ENCODE results near the gene VPS18.

VPS18 gene

GRCh38 chr15:40850576-40851112 lies 43.6 kb upstream of the VPS18 start:
- no peak for DNase-seq (ENCODE audit: low spot score)
- TF ChIP-seq CTCF (IDR thresholded peaks at IDR 0.05; ENCODE audit: extremely low read depth, missing control alignments): no peak

- no peak for DNase-seq (ENCODE audit: low spot score)
- TF ChIP-seq CTCF (IDR thresholded peaks at IDR 0.05; ENCODE audit: extremely low read depth, missing control alignments): no peak
These were observed 41.7 kb upstream of the VPS18 start for GRCh38 chr15:40852529-40852928.

GRCh38 chr15:40853241-40853890 lies 40.9 kb upstream of the VPS18 start:
- DNase-seq (ENCODE audit: low spot score): no peak
- no peak for TF ChIP-seq CTCF (IDR thresholded peaks at IDR 0.05; ENCODE audit: extremely low read depth, missing control alignments)

- DNase-seq (ENCODE audit: low spot score): no peak
- no peak for TF ChIP-seq CTCF (IDR thresholded peaks at IDR 0.05; ENCODE audit: extremely low read depth, missing control alignments)
These were observed 40.1 kb upstream of the VPS18 start for GRCh38 chr15:40854161-40854560.

- DNase-seq (ENCODE audit: low spot score): no peak
- no peak for TF ChIP-seq CTCF (IDR thresholded peaks at IDR 0.05; ENCODE audit: extremely low read depth, missing control alignments)
These were observed 38.5 kb upstream of the VPS18 start for GRCh38 chr15:40855706-40856234.

GRCh38 chr15:40856746-40857145 lies 37.5 kb upstream of the VPS18 start:
- no peak for DNase-seq (ENCODE audit: low spot score)
- no peak for TF ChIP-seq CTCF (IDR thresholded peaks at IDR 0.05; ENCODE audit: extremely low read depth, missing control alignments)

GRCh38 chr15:40857601-40858341 lies 36.5 kb upstream of the VPS18 start:
- DNase-seq (ENCODE audit: low spot score): peak; percentile 83
- TF ChIP-seq CTCF (IDR thresholded peaks at IDR 0.05; ENCODE audit: extremely low read depth, missing control alignments): peak; percentile 91

All from GM20000 (cell line).